ENCODE measurements around the gene CARMIL1. TPM values are rescaled to one million over a fixed set of nuclear protein-coding genes. Genes with fewer than 3 reads are reported as not detected.

Gene CARMIL1
- total RNA-seq, 2 donors from 2014 or later = 28.7 to 31.6 TPM

GRCh38 chr6:25660512-25660911 lies 381.3 kb downstream of the CARMIL1 start:
- H3K4me1 ChIP-seq (ENCODE audit: control insufficient read depth, insufficient read depth, low read length) = no peaks in the 10 kb centered on the region
- H3K9ac ChIP-seq (ENCODE audit: extremely low read depth, low read length, poor library complexity, severe bottlenecking) = no peak overlapping the region
- Mint-ChIP-seq H3K27me3 (ENCODE audit: insufficient read depth) (peaks cover 77% of the 10 kb centered on the region), H3K9me3 (no peaks in the 10 kb centered on the region), H3K36me3 (ENCODE audit: low read depth) (no peaks in the 10 kb centered on the region), H3K27ac (no peak overlapping the region), H3K4me3 (no peak overlapping the region), H3K4me1 (peaks cover 2% of the 10 kb centered on the region)
- H3K27me3 ChIP-seq (ENCODE audit: control insufficient read depth, insufficient read depth, low read length, poor library complexity, severe bottlenecking) = peaks cover 93% of the 10 kb centered on the region
- H3K27ac ChIP-seq (ENCODE audit: low read depth, low read length) = no peak overlapping the region
- no peaks in the 10 kb centered on the region for H3K9me3 ChIP-seq (ENCODE audit: control insufficient read depth, low read length)
- no peak overlapping the region for H3K4me3 ChIP-seq (ENCODE audit: low read length)
- DNase-seq = no peak
- H3K36me3 ChIP-seq (ENCODE audit: control insufficient read depth, insufficient read depth, low read length) = no peaks in the 10 kb centered on the region
- TF ChIP-seq, protein P1, sequence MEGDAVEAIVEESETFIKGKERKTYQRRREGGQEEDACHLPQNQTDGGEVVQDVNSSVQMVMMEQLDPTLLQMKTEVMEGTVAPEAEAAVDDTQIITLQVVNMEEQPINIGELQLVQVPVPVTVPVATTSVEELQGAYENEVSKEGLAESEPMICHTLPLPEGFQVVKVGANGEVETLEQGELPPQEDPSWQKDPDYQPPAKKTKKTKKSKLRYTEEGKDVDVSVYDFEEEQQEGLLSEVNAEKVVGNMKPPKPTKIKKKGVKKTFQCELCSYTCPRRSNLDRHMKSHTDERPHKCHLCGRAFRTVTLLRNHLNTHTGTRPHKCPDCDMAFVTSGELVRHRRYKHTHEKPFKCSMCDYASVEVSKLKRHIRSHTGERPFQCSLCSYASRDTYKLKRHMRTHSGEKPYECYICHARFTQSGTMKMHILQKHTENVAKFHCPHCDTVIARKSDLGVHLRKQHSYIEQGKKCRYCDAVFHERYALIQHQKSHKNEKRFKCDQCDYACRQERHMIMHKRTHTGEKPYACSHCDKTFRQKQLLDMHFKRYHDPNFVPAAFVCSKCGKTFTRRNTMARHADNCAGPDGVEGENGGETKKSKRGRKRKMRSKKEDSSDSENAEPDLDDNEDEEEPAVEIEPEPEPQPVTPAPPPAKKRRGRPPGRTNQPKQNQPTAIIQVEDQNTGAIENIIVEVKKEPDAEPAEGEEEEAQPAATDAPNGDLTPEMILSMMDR (conservative IDR thresholded peaks at IDR 0.05) = no peak

DNA sequence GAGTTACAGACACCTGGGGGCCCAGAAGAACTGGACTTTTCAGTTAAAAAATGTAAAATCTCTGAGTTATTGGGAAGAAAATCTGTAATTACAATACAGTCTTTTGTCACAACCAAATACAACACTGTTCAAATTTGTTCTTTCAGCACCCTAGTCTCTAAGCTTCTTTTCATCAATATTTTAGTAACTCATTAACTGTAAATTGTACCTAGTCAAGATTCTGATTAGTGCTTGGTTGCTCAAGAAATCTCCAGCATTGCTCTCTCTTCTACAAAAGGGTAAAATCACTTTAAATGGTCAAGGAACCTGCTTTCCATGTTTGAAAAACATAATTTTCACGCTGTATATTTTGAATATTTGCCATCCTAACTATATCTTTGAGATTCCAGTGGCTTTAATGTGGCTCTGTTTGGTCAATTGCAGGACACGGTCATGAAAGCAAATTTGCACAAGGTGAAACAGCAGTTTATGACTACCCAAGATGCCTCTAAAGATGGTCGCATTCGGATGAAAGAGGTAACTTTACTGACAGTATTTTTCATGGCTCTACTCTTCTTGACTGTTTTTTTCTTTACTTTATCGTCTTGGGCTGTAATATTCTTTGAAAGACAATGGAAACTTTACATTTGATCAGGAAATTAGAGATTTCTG lies 382.1 kb downstream of the CARMIL1 start:
- H3K36me3 Mint-ChIP-seq (ENCODE audit: low read depth) = no peaks in the 10 kb centered on the region
- no peak overlapping the region for H3K27ac ChIP-seq (ENCODE audit: low read depth, low read length)
- peaks cover 73% of the 10 kb centered on the region for H3K27me3 Mint-ChIP-seq (ENCODE audit: insufficient read depth)
- H3K4me1 Mint-ChIP-seq = peaks cover 2% of the 10 kb centered on the region
- H3K27me3 ChIP-seq (ENCODE audit: control insufficient read depth, insufficient read depth, low read length, poor library complexity, severe bottlenecking) = peaks cover 93% of the 10 kb centered on the region
- no peaks in the 10 kb centered on the region for H3K4me1 ChIP-seq (ENCODE audit: control insufficient read depth, insufficient read depth, low read length)
- H3K9ac ChIP-seq (ENCODE audit: extremely low read depth, low read length, poor library complexity, severe bottlenecking) = no peak overlapping the region
- no peak for DNase-seq
- WGBS, 2 experiments (ENCODE audit: insufficient coverage in 1 of 2, insufficient read length in 1 of 2) = 86 to 92% methylated on average over 4 to 5 of the region's 5 CpGs
- no peak overlapping the region for H3K4me3 Mint-ChIP-seq
- TF ChIP-seq, protein P1 (conservative IDR thresholded peaks at IDR 0.05) = no peak
- no peaks in the 10 kb centered on the region for H3K36me3 ChIP-seq (ENCODE audit: control insufficient read depth, insufficient read depth, low read length)
- no peaks in the 10 kb centered on the region for H3K9me3 Mint-ChIP-seq
- H3K4me3 ChIP-seq (ENCODE audit: low read length) = no peak overlapping the region
- H3K27ac Mint-ChIP-seq = no peak overlapping the region
- H3K9me3 ChIP-seq (ENCODE audit: control insufficient read depth, low read length) = no peaks in the 10 kb centered on the region

GRCh38 chr6:25665455-25665854 lies 386.3 kb downstream of the CARMIL1 start:
- H3K4me3 ChIP-seq (ENCODE audit: low read length) = no peak overlapping the region
- Mint-ChIP-seq H3K4me1 (peaks cover 6% of the 10 kb centered on the region), H3K27ac (no peak overlapping the region), H3K27me3 (ENCODE audit: insufficient read depth) (peaks cover 86% of the 10 kb centered on the region), H3K9me3 (no peaks in the 10 kb centered on the region), H3K36me3 (ENCODE audit: low read depth) (no peaks in the 10 kb centered on the region), H3K4me3 (no peak overlapping the region)
- no peaks in the 10 kb centered on the region for H3K9me3 ChIP-seq (ENCODE audit: control insufficient read depth, low read length)
- H3K4me1 ChIP-seq (ENCODE audit: control insufficient read depth, insufficient read depth, low read length) = no peaks in the 10 kb centered on the region
- no peak for DNase-seq
- 93 to 96% methylated on average over 4 of the region's 4 CpGs for WGBS, 2 experiments (ENCODE audit: insufficient coverage in 1 of 2, insufficient read length in 1 of 2)
- no peaks in the 10 kb centered on the region for H3K36me3 ChIP-seq (ENCODE audit: control insufficient read depth, insufficient read depth, low read length)
- TF ChIP-seq, protein P1 (conservative IDR thresholded peaks at IDR 0.05) = no peak
- H3K9ac ChIP-seq (ENCODE audit: extremely low read depth, low read length, poor library complexity, severe bottlenecking) = no peak overlapping the region
- H3K27me3 ChIP-seq (ENCODE audit: control insufficient read depth, insufficient read depth, low read length, poor library complexity, severe bottlenecking) = peaks cover 100% of the 10 kb centered on the region
- no peak overlapping the region for H3K27ac ChIP-seq (ENCODE audit: low read depth, low read length)

Data from endodermal cell (in vitro differentiated cells).